Liver (tissue), 9 donors: ENCODE measurements around the gene CBFA2T2. TPM values are rescaled to one million over a fixed set of nuclear protein-coding genes. Genes with fewer than 3 reads are reported as not detected.

ENCODE experiments used
- DNase-seq: peaks from one replicate; pipeline ENCODE4 v3.0.0-alpha.2; 2017; ENCODE audit warnings: low spot score
- H3K27ac ChIP-seq, 2 donors: one replicate each; pipeline ENCODE4 v1.7.0; 2013; ENCODE audit warnings: inconsistent platforms in 2 of 2, low read length in 2 of 2, control low read depth in 1 of 2, low read depth in 1 of 2, mild to moderate bottlenecking in 1 of 2
- H3K27me3 ChIP-seq, 4 donors: one replicate each; pipeline versions ENCODE4 v1.6.1 to v1.7.0; 2013; ENCODE audit warnings: low read length in 3 of 4, inconsistent platforms in 1 of 4, mild to moderate bottlenecking in 1 of 4, moderate library complexity in 1 of 4; ENCODE audit not compliant: control insufficient read depth in 4 of 4, insufficient read depth in 4 of 4
- H3K36me3 ChIP-seq, 4 donors: one replicate each; pipeline versions ENCODE4 v1.6.1 to v1.7.0; 2013; ENCODE audit warnings: low read length in 3 of 4, mild to moderate bottlenecking in 3 of 4, low read depth in 1 of 4, moderate library complexity in 1 of 4; ENCODE audit not compliant: control insufficient read depth in 4 of 4, insufficient read depth in 3 of 4
- H3K4me1 ChIP-seq, 4 donors: one replicate each; pipeline versions ENCODE4 v1.6.1 to v1.7.0; 2013; ENCODE audit warnings: low read length in 3 of 4, mild to moderate bottlenecking in 3 of 4, moderate library complexity in 1 of 4; ENCODE audit not compliant: control insufficient read depth in 4 of 4, insufficient read depth in 4 of 4
- H3K4me3 ChIP-seq, 3 donors: one replicate each; pipeline versions ENCODE4 v1.6.1 to v1.7.0; 2013; ENCODE audit warnings: low read length in 3 of 3, control low read depth in 1 of 3, low read depth in 1 of 3, mild to moderate bottlenecking in 1 of 3
- H3K9ac ChIP-seq, 2 donors: one replicate each; pipeline ENCODE4 v1.7.0; 2013; ENCODE audit warnings: low read length in 2 of 2, mild to moderate bottlenecking in 2 of 2, moderate library complexity in 2 of 2, control low read depth in 1 of 2, low read depth in 1 of 2
- H3K9me3 ChIP-seq, 4 donors: one replicate each; pipeline versions ENCODE4 v1.6.1 to v1.7.0; 2013; ENCODE audit warnings: low read length in 3 of 4; ENCODE audit not compliant: control insufficient read depth in 4 of 4
- ATF3 ChIP-seq: IDR thresholded peaks from 2 replicates; pipeline ENCODE4 v1.6.1; 2016; ENCODE audit warnings: antibody characterized with exemption
- CTCF ChIP-seq: fragments of 150-350 bp; IDR thresholded peaks from 2 replicates; pipeline ENCODE4 v1.5.1; 2017; ENCODE audit warnings: improper control_type of control experiment, low read depth, low read length; ENCODE audit not compliant: missing input control
- EGR1 ChIP-seq, 2 donors: IDR thresholded peaks; 2 replicates each; pipeline ENCODE4 v1.6.1; 2016 to 2018; ENCODE audit warnings: antibody characterized with exemption in 2 of 2, low read depth in 2 of 2
- FOXA1 ChIP-seq: IDR thresholded peaks from 2 replicates; pipeline ENCODE4 v1.6.1; 2016; ENCODE audit warnings: antibody characterized with exemption
- FOXA2 ChIP-seq: IDR thresholded peaks from 2 replicates; pipeline ENCODE4 v1.6.1; 2016; ENCODE audit warnings: antibody characterized with exemption
- GABPA ChIP-seq, 2 donors: IDR thresholded peaks in 1 of 2; conservative IDR thresholded peaks in 1 of 2; 2 replicates each; pipeline ENCODE4 v1.6.1; 2016; ENCODE audit warnings: antibody characterized with exemption in 2 of 2, mild to moderate bottlenecking in 1 of 2, moderate library complexity in 1 of 2
- HNF4A ChIP-seq, 2 donors: conservative IDR thresholded peaks; 2 replicates each; pipeline ENCODE4 v1.6.1; 2016; ENCODE audit warnings: antibody characterized with exemption in 2 of 2, mild to moderate bottlenecking in 2 of 2
- HNF4G ChIP-seq: IDR thresholded peaks from 2 replicates; pipeline ENCODE4 v1.6.1; 2016; ENCODE audit warnings: antibody characterized with exemption
- JUND ChIP-seq, 2 donors: IDR thresholded peaks; 2 replicates each; pipeline ENCODE4 v1.6.1; 2016; ENCODE audit warnings: antibody characterized with exemption in 2 of 2
- MAX ChIP-seq: IDR thresholded peaks from 2 replicates; pipeline ENCODE4 v1.6.1; 2016; ENCODE audit warnings: antibody characterized with exemption
- NR2F2 ChIP-seq: IDR thresholded peaks from 2 replicates; pipeline ENCODE4 v1.6.1; 2016; ENCODE audit warnings: antibody characterized with exemption
- RAD21 ChIP-seq, 2 donors: IDR thresholded peaks; 2 replicates each; pipeline ENCODE4 v1.6.1; 2016; ENCODE audit warnings: antibody characterized with exemption in 2 of 2, mild to moderate bottlenecking in 2 of 2
- REST ChIP-seq: IDR thresholded peaks from 2 replicates; pipeline ENCODE4 v1.6.1; 2016; ENCODE audit warnings: antibody characterized with exemption, mild to moderate bottlenecking
- RXRA ChIP-seq, 2 donors: IDR thresholded peaks; 2 replicates each; pipeline ENCODE4 v1.6.1; 2017 to 2018; ENCODE audit warnings: antibody characterized with exemption in 2 of 2, mild to moderate bottlenecking in 1 of 2
- SP1 ChIP-seq: IDR thresholded peaks from 2 replicates; pipeline ENCODE4 v1.6.1; 2018; ENCODE audit warnings: antibody characterized with exemption, mild to moderate bottlenecking
- TAF1 ChIP-seq: conservative IDR thresholded peaks from 2 replicates; pipeline ENCODE4 v1.6.1; 2016; ENCODE audit warnings: antibody characterized with exemption, mild to moderate bottlenecking
- YY1 ChIP-seq: IDR thresholded peaks from 2 replicates; pipeline ENCODE4 v1.6.1; 2016; ENCODE audit warnings: antibody characterized with exemption, mild to moderate bottlenecking
- ZBTB33 ChIP-seq: IDR thresholded peaks from 2 replicates; pipeline ENCODE4 v1.6.1; 2016; ENCODE audit warnings: antibody characterized with exemption
- WGBS: extraction: QIAGEN DNeasy Blood & Tissue Kit; methylation state at CpG from one replicate; pipeline ENCODE4 v1.1.7; 2013; 5-methylcytosine and 5-hydroxymethylcytosine counted together
- polyA plus RNA-seq, 2 donors: library from polyadenylated mRNA; stranded (reverse) in 1 of 2; unstranded in 1 of 2; fragments of 200-250 nt in 1 of 2; fragments of >200 nt in 1 of 2; fragmentation: Nextera tagmentation in 1 of 2; extraction: Ambion mirVana in 1 of 2; gene quantifications; one replicate each; pipeline versions ENCODE4 v1.2.1 to v1.2.3, GENCODE V29; 2013 to 2015
- total RNA-seq, 2 donors: library from RNA; depleted of rRNA; stranded (reverse); fragments of >200 nt; gene quantifications; one replicate each; pipeline ENCODE4 v1.2.3, GENCODE V29; 2014
- donor health status: healthy.
- donor health status: healthy.
- donor health status: healthy.
- donor health status: healthy.
- donor health status: healthy.

Gene CBFA2T2
- total and polyA plus RNA-seq, 4 donors = 2.0 to 5.5 (median 5.3) TPM

- Histone ChIP-seq H3K9me3 (no peaks in the 10 kb centered on the region), H3K27me3 (no peaks in the 10 kb centered on the region), H3K9ac (no peak overlapping the region), H3K27ac (no peak overlapping the region), H3K36me3 (peaks cover 0 to 2% (median under 1%) of the 10 kb centered on the region in 4 donors), H3K4me1 (peaks cover 3 to 19% (median 11%) of the 10 kb centered on the region in 4 donors), H3K4me3 (no peak overlapping the region)
- WGBS = 93% methylated on average over 21 of the region's 21 CpGs
- DNase-seq = no peak
- TF ChIP-seq FOXA2 (no peak), ATF3 (no peak), GABPA (IDR thresholded peaks at IDR 0.05 in 1 of 2, conservative IDR thresholded peaks at IDR 0.05 in 1 of 2) (no peak), RXRA (IDR thresholded peaks at IDR 0.05) (no peak), YY1 (no peak), EGR1 (IDR thresholded peaks at IDR 0.05; ENCODE audit: low read depth in 2 of 2) (no peak), SP1 (no peak), RAD21 (IDR thresholded peaks at IDR 0.05) (no peak), MAX (no peak), HNF4G (no peak), NR2F2 (no peak), HNF4A (conservative IDR thresholded peaks at IDR 0.05) (no peak), TAF1 (no peak), JUND (IDR thresholded peaks at IDR 0.05) (no peak), CTCF (no peak), FOXA1 (no peak)
Observed at GRCh38 chr20:33660035-33660684, 170.3 kb downstream of the CBFA2T2 start.

- 91% methylated on average over 7 of the region's 7 CpGs for WGBS
- TF ChIP-seq FOXA1 = no peak
- no peak for TF ChIP-seq GABPA (IDR thresholded peaks at IDR 0.05 in 1 of 2, conservative IDR thresholded peaks at IDR 0.05 in 1 of 2)
- TF ChIP-seq JUND (IDR thresholded peaks at IDR 0.05) = no peak
- no peak for TF ChIP-seq SP1
- no peak for TF ChIP-seq RAD21 (IDR thresholded peaks at IDR 0.05)
- no peak for TF ChIP-seq FOXA2
- no peak for TF ChIP-seq TAF1
- no peak for TF ChIP-seq MAX
- no peak for TF ChIP-seq REST
- no peak for TF ChIP-seq EGR1 (IDR thresholded peaks at IDR 0.05; ENCODE audit: low read depth in 2 of 2)
- no peak for TF ChIP-seq NR2F2
- no peak for TF ChIP-seq ZBTB33
- no peak for TF ChIP-seq YY1
- no peaks in the 10 kb centered on the region for H3K27me3 ChIP-seq
Observed at GRCh38 chr20:33660685-33661058, 170.8 kb downstream of the CBFA2T2 start.

More at GRCh38 chr20:33660685-33661058, 170.8 kb downstream of the CBFA2T2 start:
- Histone ChIP-seq H3K4me3 (no peak overlapping the region), H3K4me1 (peaks cover 3 to 19% (median 11%) of the 10 kb centered on the region in 4 donors), H3K36me3 (peaks cover 0 to 2% (median under 1%) of the 10 kb centered on the region in 4 donors), H3K9ac (no peak overlapping the region), H3K9me3 (no peaks in the 10 kb centered on the region), H3K27ac (no peak overlapping the region)
- DNase-seq = no peak
